Muscle layer of duodenum (tissue), 2 donors: ENCODE measurements around the gene BIK.

Experiments used
- H3K27ac ChIP-seq: one replicate; pipeline ENCODE4 v1.7.0; 2013; ENCODE audit warnings: mild to moderate bottlenecking, low read length
- H3K27me3 ChIP-seq: one replicate; pipeline ENCODE4 v1.7.0; 2013; ENCODE audit warnings: low read depth, mild to moderate bottlenecking, control low read depth, low read length
- H3K36me3 ChIP-seq, 2 donors: one replicate each; pipeline ENCODE4 v1.7.0; 2013; ENCODE audit warnings: low read length in 2 of 2, control low read depth in 1 of 2, mild to moderate bottlenecking in 1 of 2; ENCODE audit not compliant: insufficient read depth in 2 of 2, control insufficient read depth in 1 of 2
- H3K4me1 ChIP-seq, 2 donors: one replicate each; pipeline ENCODE4 v1.7.0; 2013; ENCODE audit warnings: low read length in 2 of 2, mild to moderate bottlenecking in 2 of 2, control low read depth in 1 of 2, moderate library complexity in 1 of 2; ENCODE audit not compliant: insufficient read depth in 2 of 2, control insufficient read depth in 1 of 2
- H3K4me3 ChIP-seq, 2 donors: one replicate each; pipeline ENCODE4 v1.7.0; 2013; ENCODE audit warnings: low read length in 2 of 2, low read depth in 1 of 2, mild to moderate bottlenecking in 1 of 2
- H3K9me3 ChIP-seq, 2 donors: one replicate each; pipeline ENCODE4 v1.7.0; 2013; ENCODE audit warnings: low read length in 2 of 2, control low read depth in 1 of 2, mild to moderate bottlenecking in 1 of 2; ENCODE audit not compliant: control insufficient read depth in 1 of 2
- donor health status: healthy.

The BIK gene

GRCh38 chr22:43173976-43174720 is 63.6 kb downstream of the BIK start:
- Histone ChIP-seq H3K9me3 (no peaks in the 10 kb centered on the region), H3K36me3 (peaks cover 15 to 73% of the 10 kb centered on the region in 2 donors)

GRCh38 chr22:43174941-43175531 is 64.5 kb downstream of the BIK start:
- Histone ChIP-seq H3K4me3 (no peak overlapping the region), H3K4me1 (no peaks in the 10 kb centered on the region), H3K27me3 (no peaks in the 10 kb centered on the region), H3K27ac (no peak overlapping the region), H3K9me3 (no peaks in the 10 kb centered on the region), H3K36me3 (peaks cover 15 to 78% of the 10 kb centered on the region in 2 donors)

More at GRCh38 chr22:43173976-43174720, 63.6 kb downstream of the BIK start:
- Histone ChIP-seq H3K4me3 (no peak overlapping the region), H3K27ac (no peak overlapping the region), H3K4me1 (no peaks in the 10 kb centered on the region), H3K27me3 (no peaks in the 10 kb centered on the region)

GRCh38 chr22:43176090-43176489 is 65.5 kb downstream of the BIK start:
- H3K9me3 ChIP-seq: no peaks in the 10 kb centered on the region

GRCh38 chr22:43177479-43177878 is 66.9 kb downstream of the BIK start:
- Histone ChIP-seq H3K36me3 (peaks cover 12 to 58% of the 10 kb centered on the region in 2 donors), H3K27me3 (no peaks in the 10 kb centered on the region), H3K9me3 (no peaks in the 10 kb centered on the region), H3K27ac (no peak overlapping the region), H3K4me1 (no peaks in the 10 kb centered on the region), H3K4me3 (no peak overlapping the region)

More at GRCh38 chr22:43176090-43176489, 65.5 kb downstream of the BIK start:
- peaks cover 12 to 71% of the 10 kb centered on the region in 2 donors for H3K36me3 ChIP-seq
- no peaks in the 10 kb centered on the region for H3K27me3 ChIP-seq
- H3K4me1 ChIP-seq: no peaks in the 10 kb centered on the region
- no peak overlapping the region for H3K27ac ChIP-seq
- no peak overlapping the region for H3K4me3 ChIP-seq
